Fibroblast of skin of back (primary cell): ENCODE results near the gene HNRNPR. TPM values are rescaled to one million over a fixed set of nuclear protein-coding genes. Genes with fewer than 3 reads are reported as not detected.
"Not testable (repeated sequence)": the region's sequence is repeated elsewhere in the genome, so short reads cannot be mapped to it uniquely, and the experiment has no call there.

Experiments used
- DNase-seq: peaks from one replicate; pipeline ENCODE4 v3.0.0-alpha.2; 2013
- polyA plus RNA-seq, 2 experiments: library from polyadenylated mRNA; unstranded; fragments of 120-200 nt; gene quantifications; one replicate each; pipeline ENCODE4 v1.2.1, GENCODE V29; 2013; ENCODE audit not compliant: insufficient read length in 2 of 2

The HNRNPR gene
- 175 TPM for polyA plus RNA-seq (2013, experiment 1 of 2; ENCODE audit: insufficient read length)
- polyA plus RNA-seq (2013, experiment 2 of 2; ENCODE audit: insufficient read length) = 87.9 TPM

GRCh38 chr1:23344111-23344986 is at the start of gene HNRNPR:
Gene HNRNPR (minus strand): TSS chr1:23344284. CDS start chr1:23341008, 3,276 bp downstream.
- peak; percentile 100 for DNase-seq

DNA sequence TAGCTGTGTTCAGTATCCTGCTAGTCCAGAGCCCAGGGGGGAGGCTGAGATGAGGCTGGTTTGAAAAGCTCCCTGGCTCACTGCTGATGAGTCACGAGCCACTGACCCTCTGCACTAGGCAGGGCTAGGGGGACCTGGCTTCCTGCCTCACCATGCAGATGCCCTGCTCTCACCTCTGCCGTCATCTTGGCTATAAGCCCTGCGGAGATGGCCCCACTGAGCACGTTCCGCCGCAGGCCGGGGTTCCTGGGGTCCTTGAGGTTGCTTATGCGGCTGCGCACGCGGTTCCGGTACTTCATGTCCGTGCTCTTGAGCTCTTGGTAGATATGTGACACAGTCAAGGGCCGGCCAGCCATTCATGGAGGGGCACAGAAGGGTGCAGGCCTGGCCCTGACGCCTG is 49.6 kb upstream of the HNRNPR start:
- DNase-seq = peak; percentile 54

GRCh38 chr1:23392125-23392855 is 48.2 kb upstream of the HNRNPR start:
- DNase-seq = no peak

DNA sequence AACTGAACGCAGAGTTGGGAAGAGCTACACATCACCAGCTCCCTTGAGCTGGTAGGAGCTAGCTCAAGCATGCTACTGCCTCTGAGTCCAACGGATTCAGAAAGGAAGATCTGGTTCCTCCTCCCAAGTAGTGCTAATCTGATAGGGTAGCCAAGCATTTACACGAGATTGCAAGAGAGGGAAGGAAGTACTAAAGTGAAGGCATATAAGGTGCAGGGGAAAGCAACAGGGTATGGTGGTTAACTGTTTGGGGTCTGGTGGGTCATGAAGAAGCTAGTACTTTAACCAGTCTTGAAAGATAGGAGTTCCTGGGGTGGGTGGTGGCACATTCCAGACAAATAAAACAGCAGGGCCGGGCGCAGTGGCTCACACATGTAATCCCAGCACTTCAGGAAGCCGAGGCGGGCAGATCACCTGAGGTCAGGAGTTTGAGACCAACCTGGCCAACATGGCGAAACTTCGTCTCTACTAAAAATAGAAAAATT is 45.8 kb upstream of the HNRNPR start:
- DNase-seq = no peak

DNA sequence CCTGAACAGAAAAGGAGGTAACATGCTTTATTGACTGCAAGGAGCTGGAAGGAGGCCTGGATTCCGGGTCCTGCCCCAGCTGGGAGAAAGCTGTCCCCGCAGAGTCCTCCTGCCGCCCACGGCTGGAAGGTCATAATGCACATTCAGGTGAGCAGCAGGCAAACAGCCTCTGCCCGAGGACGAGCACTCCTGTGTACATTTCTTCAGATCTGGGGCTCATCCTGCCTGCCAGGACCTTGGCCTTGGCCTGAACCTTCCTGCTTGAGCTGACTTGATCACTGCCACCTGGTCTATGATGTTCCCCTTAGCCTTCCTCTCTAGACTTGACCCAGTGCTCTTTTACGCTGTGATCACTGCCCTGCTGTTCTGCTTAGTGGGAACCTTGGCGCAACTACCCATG is 43.4 kb upstream of the HNRNPR start:
- DNase-seq = no peak

GRCh38 chr1:23385119-23385621 is 41.1 kb upstream of the HNRNPR start:
- no peak for DNase-seq

GRCh38 chr1:23384312-23385058 is 40.4 kb upstream of the HNRNPR start:
- peak; percentile 66 for DNase-seq

DNA sequence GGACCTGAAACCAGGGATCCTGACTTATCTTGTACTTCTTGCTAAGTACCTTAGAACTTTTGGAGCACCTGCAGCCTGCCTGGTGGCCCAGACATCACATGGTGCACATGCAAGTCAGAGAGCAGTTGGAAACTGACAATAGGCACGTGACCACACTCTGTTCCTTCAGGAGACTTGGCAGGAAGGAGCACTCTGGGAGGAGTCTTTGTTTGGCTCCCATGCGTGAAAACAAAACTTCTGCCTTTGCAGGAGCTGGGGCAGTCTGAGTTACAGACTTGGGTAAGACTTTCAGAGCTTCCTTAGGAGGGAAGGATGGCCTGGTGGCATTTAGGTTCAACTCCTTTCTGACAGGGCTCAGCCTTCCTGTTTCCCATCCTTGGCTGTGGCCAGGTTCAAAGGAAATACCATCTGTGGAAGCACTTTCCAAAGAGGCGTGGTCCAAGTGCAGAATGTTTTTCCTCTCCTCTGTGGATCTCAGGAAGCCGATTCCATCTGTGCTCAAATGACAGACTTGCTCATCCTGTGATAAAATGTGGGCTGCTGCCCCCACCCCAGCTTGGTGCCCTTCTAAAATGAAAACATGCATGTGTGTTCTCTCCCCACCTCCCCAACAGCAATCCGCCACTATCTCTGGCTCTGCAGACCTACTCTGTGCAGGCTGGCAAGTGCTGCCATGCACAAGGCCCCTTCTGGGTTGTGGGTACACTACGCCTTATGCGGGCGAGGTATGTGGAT is 39.7 kb upstream of the HNRNPR start:
- no peak for DNase-seq

DNA sequence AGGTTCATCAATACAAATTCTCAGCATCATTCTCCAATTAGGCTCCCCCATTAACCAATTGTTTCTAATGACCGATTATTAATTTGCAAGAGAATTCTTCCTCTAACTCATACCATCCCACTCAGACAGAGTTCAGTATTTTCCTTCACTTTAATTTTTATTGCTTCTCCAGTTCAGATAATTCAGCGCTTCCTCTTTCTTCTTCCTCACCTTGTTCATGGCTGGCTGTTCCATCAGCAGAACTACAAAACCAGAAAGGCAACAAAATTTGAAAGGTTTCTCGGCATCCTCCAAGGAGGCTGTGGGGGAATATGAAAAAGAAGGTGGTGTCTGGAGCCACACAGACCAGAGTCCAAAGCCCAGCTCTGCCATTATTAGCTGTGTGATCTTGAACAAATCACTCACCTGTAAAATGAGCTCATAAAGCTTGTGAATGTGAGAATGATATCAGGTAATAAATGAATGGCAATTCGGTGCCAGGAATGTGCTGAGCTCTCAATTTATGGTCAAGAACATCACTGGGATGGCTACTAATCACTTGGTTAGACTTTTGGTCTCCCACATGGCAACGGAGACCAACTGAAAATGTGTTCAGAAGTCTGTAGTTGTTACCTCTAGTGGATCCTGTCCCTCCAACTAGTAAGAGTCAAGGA is 37.3 kb upstream of the HNRNPR start:
- DNase-seq = no peak

- DNase-seq = no peak
These were observed 36.6 kb upstream of the HNRNPR start for GRCh38 chr1:23380719-23381118.

GRCh38 chr1:23380236-23380635 is 36.2 kb upstream of the HNRNPR start:
- not testable (repeated sequence) for DNase-seq

DNA sequence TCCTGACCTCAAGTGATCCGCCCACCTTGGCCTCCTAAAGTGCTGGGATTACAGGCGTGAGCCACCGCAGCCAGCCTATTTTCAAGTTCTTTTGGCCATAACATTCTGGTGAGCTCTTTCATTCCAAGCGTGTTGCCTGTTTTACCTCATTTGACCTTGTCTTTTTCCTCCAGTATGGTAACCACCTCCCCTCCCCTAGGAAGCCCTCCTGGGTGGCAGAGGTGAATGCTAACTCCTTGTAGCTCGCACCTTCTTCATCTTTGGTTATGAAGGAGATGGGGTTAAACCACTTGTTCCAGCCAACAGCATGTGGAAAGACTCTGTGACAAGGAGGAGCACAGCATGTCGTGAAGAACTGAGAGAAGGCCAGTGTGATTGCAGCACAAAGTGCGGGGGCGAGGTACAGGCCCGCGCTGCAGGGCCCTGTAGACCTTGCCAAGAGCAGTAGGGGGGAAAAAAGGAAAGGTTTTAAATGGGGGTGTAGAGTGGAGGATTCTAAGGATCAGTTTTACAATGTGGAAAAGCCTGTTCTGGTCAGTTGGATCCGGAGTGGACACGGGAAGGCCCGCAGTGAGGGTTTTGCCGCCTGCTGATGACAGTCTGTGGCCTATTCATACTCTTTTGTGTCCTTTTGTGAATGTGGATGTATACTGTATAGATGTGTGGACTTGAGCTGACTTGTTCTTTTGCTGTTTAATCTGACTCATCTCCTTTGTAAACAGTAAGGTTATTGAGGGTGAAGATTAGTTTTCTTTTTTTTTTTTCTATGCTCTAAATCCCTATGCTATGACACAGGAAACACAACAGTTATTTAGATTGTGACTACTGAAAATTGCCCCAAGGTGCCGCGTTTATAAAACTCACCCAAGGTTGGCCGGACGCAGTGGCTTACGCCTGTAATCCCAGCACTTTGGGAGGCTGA is 33.1 kb upstream of the HNRNPR start:
- DNase-seq = peak; percentile 71

DNA sequence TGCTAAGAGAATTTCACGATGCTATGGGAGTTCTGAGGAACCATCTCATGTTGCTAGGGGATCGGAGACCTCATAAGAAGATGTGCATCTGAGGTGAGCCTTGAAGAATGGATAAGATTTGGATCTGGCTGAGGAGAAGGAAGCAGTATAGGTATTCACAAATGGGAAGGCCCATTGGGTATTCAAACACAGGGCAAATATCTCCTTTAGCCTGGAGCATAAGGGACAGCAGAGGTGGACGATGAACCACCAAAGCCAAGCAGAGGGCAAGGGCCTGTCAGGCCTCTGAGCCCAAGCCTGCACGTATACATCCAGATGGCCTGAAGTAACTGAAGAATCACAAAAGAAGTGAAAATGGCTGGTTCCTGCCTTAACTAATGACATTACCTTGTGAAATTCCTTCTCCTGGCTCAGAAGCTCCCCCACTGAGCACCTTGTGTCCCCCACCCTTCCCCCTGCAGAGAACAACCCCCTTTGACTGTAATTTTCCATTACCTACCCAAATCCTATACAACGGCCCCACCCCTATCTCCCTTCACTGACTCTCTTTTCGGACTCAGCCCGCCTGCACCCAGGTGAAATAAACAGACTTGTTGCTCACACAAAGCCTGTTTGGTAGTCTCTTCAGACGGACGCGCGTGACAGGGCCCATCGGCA is 30.1 kb upstream of the HNRNPR start:
- DNase-seq = not testable (repeated sequence)

DNA sequence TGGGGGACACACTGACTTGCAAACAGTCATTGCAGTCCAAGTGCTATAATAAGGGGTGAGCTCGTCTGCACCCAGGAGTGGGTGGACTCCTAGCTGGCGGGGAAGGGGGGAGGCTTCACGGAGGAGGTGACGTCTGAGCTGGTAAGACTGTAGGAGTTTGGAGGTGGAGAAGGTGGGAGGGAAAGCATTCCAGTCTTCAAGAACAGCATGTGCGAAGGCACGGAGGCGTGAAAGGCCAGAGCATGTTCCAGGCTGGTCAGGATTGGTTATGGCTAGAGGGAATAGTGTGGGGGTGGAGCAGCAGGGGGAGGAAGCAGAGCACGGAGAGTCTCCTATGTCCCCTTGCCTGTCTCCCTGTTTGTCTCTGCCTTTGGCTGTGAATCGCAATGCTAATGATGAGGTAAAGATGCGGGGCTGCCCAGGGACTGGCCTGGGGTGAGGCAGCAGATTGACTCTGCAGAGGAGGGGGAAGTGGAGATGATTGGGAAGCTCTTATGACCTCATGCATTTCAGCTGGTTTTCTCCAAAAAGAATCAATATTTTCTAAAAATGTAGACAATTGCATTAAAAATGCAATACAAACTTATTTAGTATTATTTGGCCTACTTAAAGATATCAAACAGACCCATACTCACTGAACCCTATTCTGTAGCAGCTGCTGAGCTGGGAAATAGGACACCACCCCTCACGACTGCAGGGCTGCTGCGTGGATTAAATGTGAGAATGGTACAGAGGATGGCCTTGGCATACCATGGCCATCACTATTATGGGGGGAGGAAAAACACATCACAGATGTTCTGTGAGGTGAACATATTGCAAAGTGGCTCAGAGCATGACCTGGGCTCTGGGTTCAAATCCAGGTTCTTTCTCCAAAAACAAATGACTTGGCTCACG is 28.1 kb upstream of the HNRNPR start:
- no peak for DNase-seq

DNA sequence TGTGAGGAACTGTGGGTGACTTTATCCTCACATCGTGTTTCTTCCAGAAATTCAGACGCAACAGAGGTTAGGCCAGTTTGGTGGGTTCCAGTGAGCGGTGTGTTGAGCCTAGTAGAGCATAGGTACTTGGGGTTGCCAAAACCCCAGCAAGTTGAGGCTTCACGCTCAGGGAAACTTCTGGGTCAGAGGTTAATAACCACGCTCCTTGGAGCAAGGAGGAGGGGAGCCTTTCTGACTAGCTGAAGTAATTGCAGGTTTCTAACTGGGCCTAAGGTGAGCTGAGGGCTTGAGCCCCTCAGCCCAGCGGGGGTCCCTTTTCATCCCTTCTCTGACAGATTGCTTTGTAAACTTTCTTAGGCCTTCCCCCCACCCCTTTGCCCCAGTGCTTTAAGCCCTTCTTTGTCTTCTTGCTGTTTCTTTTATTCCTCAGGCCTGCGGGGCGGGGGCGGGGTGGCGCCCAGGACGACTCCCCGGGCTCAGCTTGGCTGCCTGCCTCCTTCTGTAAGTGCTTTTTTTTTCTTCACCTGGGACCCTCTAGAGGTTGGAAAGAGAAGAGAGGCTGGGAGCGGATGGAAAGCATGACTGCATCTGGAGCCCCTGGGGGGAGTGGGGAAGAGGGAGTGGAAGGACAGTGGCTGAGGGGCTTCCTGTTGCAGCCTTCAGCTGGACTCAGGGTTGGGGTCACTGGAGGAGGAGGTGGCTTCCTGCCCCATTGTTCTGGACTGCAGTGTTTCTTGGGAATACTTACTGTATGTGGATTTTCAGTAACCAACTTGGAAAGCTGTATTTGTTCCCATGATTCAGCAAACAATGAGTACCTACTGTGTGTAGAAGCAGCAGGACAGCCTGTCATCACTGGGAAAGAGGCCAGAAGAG is 26.9 kb upstream of the HNRNPR start:
- no peak for DNase-seq

DNA sequence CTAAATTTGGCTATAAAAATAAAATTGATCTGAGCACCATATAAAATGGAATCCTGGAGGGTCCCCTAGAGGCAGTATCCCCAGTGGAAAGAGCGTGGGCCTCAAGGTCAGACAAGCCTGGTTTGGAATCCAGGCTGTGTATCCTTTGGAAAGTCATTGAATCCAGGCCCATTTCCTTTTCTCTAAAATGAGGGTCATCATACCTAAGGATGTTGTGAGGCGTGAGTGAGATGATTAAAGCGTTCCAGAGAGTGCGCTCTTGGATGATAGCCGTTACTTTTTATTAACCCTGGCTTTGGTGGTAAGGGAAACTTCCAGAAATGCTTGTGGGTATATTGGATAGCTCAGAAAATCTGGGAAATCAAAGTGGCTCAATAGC is 26.2 kb upstream of the HNRNPR start:
- DNase-seq = no peak

- peak; percentile 90 for DNase-seq
These were observed 25.4 kb upstream of the HNRNPR start, which contains the start of gene ZNF436 for GRCh38 chr1:23369335-23370013. Gene ZNF436 (minus strand): TSS chr1:23369836. CDS start chr1:23368005, 1,831 bp downstream.
